HG03135 (cell line): ENCODE data around the gene ZNF710.

Source experiments
- ATAC-seq: cut with Tn5 transposase; IDR thresholded peaks from one replicate; pipeline ENCODE4 v1.9.1; 2021; ENCODE audit warnings: mild to moderate bottlenecking, moderate library complexity; ENCODE audit not compliant: unreplicated experiment

The ZNF710 gene

DNA sequence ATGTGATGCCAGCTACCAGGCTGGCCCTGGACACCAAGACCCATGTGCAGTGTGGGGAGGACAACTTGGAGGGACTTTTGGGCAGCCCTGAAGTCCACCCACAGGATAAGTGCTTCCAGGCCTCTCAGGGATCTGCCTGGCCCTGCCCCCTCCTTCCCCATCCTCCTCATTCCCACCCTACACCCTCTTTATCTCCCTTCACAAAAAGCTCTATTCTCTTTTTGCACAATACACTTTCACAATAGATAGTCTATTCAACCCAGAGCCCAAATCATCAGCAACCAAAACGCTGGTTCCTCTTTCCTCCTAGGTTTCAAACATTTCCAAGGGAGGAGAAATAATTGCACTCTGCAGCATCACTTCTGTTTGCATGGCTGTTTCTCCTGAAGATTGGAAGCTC, 7.8 kb upstream of the ZNF710 start:
- no peak for ATAC-seq

DNA sequence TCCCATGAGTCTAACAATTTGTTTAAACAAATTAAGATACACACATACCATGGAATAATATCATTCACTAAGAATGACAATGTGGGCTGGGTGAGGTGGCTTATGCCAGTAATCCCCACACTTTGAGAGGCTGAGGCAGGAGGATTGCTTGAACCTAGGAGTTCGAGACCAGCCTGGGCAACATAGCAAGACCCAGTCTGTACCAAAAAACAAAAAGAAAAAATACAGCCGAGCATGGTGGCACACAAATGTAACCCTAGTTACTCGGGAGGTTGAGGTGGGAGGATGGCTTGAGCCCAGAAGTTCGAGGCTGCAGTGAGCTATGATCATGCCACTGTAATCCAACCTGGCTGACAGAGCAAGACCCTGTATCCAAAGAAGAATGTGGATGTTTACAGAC, 4.0 kb upstream of the ZNF710 start:
- no peak for ATAC-seq

DNA sequence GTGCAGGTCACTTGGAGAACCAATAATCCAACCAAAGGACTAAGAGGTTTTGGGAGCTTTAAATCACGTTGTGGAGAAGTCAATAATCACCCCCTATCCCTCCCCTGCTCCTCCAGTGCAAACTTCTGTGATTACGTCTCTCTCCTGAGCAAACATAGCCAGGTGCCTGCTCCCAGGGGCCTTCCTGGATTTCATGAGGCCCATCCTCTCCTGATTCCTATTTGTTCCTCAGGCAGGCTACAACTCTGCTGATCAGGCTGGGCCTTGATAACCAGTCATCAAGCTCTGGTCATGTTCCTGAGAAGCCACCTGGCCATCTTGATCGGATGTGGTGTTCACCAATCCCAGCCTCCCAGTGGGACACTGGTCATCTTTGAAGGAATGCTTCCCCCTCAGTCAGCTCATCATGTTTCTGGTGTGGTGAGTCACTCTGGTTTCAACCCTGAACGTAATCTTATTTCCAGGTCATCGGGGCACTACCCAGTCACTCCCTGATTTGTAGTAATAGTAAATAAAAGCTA, 2.9 kb upstream of the ZNF710 start:
- ATAC-seq, result no peak

DNA sequence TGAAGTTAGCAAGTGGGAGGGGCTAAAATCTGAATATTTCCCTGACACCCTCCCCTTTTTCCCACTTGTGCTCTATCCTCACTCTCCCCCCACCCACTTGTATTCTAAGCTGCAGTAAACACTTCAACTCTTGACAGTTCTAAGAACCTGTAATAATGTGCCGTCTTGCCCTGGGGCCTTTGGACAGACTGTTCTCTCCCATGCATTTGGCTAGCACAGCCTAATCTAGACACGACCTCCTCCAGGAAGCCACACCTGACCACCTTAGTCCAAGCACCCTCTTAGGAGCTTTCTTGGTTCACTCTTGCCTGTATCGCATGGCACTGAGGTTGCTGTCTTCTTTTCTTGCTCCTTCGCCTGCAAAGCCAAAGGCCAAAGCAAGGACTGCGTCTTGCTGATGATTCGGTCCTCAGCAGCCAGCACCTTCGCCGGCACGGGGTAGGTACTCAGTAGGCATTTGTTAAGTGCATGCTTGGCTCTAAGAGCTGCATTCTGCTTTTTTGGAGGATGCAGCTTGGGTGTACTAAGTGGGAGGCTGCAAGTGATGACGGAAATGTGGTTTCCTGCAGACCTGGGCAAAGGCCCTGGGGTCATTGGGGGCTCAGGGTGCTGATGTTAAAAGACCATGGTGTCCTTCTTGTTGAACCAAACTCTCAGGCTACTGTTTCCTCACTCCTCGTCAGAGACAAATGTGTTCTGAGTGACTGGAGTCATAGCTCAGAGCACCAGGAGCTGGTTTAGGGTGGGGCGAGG, 2.0 kb upstream of the ZNF710 start:
- no peak for ATAC-seq

DNA sequence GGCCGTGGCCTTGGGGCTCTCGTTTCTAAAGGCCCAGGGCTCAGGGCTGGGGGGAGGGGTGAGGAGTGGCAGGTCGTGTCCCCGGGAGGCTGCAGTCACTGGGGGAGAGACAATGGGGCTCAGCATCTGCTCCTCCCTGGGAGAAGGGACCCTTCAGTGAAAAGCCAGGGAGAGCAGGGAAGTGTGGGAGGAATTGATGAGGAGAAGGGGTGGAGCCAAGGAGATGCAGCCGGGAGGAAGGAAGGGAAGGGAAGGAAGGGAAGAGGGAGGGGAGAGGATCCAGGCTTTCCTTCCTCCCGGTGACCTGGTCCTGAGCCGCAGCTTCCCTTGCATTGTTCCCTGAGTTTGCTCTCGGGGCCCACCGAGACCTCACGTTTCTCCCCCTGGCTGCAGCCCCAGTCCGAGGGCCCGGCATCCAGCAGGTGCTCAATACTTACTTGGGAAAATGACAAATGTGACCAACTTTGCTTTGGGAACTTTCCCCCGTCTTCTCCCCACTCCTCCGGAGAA, 1.4 kb upstream of the ZNF710 start:
- ATAC-seq, result no peak

DNA sequence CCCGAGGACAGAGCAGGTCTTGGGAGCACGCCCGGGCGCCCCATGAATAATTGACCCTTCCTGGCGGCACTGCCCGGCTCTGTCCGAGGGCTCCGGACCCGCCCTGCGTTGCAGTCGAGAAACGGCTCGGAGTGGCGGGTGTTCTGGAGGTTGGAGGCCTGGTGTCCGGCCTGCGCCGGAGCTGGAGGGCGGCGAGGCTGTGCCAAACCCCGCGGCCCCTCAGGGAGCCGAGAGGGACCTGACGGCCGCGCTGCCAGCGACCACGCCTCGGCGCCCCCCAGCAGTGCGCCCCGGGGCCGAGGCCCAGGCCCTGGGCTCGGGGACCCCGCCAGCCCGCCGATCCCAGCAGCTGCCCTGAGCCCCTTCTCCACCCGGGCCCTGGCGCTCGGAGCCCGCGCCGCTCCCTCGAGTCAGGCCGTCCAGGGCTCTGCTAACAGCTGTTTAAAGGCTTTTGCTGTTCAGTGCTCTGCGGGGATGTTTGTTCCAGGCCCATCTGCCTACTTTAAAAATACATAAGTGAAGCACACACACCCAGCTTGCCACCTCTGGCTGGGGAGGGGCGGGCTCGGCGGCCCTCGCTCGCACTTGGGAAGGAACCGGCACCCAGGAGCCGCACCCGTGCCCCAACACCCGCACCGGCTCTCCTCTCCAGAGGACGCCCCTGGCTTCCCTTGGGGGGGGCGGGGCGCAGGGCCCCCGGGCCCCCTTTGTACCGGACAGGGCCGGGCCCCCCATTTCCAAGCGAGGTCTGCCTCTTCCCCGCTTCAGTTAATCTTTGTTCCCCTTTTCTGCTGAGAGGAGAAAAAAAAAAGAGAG, 730 bp upstream of the ZNF710 start:
- ATAC-seq, result no peak

DNA sequence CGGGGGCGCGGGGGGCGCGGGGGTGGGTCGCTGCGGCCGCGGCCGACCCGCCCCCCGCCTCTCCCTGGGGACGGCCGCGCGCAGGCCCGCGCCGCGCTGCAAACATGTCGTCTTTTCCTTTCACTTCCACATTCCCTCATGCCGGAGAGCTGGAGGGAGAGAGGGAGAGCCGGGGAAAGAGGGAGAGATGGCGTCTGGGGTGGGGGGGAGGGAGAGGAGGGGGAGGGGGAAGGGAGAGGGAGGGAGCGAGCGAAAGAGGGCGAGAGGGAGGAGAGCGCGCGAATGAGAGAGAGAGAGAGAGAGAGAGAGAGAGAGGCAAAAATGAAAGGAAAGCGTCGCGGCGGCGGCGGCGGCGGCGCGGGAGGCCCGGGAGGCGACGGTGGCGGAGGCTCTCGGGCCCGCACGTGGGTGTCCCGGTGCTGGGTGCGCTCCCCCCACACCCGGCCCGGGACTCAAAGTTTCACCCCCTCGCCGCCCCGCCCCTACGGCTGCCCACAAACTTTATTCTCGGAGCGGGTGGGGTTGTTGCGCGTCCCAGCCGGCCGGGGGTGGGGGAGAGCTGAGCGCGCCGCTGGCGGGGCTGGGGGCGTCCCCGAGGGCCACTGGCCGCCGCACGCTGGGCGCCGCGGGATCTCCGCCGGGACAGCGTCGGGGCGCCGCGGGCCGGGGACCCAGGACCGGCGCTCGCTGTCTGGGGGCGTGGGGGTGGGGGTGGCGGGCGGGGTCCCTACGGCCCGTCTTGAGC, 731 bp downstream of the ZNF710 start:
- no peak for ATAC-seq

DNA sequence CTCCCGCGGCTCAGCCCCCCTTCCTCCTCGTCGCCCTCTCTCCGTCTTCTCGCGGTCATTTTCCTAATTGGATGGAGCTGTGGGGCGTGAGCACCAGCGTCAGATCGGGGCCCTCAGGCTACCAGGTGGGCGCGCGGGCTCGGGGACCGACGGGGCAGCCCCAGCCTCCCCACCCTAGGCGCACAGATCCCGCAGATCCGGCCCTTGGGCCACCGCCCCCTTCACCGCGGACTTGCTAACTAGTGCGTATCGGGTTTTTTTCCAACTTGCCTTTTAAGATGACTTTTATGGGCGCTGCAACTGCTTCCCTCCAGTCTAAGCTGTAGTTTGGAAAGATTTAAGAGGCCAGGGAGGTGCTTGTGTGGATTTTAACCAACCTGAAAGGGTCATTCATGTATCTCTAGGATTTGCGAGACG, 1.3 kb downstream of the ZNF710 start:
- no peak for ATAC-seq

DNA sequence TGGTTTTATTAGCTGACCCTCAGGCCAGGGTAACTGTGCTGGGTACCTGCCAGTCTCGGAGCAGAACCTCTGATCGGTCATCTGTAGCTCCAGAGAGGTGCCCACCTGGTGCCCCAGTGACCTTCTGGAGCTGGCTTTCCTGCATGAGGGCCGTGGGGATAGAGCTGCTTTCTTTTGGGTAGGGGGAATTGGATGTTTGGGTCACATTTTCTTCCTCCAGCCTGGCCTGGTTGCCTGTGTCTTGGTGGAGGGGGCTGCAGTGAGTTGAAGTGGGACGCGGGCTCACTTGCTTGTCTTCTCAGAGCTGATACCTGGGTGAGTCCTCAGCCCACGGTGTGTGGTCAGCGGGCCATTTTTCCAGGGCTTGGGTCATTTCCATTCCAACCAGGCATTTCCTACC, 2.6 kb downstream of the ZNF710 start:
- ATAC-seq, result no peak

DNA sequence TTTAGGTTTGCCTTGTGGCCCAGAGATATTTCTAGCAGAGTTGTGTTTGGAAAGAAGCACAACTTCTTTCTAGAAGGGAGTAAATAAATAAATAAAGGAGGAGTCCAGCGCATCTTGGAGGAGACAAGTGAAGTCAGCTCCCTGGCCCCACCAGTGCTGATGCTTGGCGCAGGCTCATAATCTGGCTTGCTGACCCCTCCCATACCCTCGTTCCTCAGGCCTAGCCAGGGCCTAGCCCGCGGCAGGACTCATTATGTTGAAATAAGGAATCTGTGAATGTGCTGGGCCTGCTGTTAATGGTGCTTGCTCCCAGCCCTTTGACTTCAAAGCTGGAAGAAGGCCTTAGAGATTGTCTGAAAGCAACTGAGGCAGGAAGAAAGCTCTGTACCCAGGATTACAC, 3.1 kb downstream of the ZNF710 start:
- ATAC-seq, result no peak

DNA sequence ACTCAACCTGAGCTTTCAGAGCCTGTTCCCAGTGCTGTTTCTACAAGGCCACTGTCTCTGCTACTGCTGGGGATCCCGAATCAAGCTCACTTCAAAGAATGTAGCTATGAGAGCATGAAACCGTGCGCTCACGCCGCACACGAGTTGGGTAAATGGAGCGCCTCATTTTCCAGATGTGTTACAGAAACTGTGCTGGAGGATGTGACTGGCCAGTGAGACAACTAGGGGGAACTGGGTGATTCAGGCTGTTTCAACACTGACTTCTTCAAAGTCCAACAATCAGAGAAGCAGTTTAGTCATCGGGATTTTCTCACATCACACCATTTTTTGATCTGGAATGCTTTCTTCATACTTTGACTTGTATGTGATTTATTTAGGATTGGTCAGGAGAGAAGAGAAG, 3.5 kb downstream of the ZNF710 start:
- ATAC-seq, result no peak

DNA sequence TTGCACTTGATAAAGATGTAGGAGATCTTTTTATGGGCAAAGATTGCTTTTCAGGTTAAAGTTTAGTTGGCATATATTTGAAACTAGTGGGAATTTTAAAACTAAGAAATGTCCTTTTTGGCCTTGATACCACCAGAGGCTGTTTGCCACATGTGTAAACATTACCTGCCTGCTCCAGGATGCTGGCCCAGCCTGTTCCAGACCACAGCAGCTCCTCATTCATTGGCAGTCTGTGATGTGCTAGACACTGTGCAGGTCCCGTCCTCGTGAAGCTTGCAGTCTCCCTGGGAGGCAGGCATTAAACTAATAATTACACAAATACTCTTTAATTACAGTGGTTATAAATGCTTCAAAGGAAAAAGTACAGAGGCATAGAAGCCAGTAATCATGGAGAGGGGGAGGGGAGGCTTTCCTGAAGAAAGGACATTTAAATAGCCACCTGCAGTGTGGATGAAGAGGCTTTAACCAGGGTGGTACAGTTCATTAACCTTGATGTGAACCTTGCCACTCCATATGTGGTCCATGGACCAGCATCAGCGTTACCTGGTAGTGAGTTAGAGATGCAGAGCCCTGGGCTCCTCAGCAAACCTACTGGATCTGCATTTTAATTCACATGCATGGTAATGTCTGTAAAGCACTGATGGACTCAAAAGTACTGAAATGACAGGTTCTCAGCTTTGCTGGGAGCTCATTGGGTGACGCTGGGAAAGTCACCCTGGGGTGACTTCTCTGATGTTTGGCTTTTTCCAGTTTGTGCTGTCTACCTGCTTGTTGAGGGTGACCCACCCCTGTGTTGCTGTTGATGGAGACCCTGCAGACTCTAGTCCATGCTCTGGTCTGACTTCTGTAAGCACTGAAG, 5.3 kb downstream of the ZNF710 start:
- no peak for ATAC-seq

DNA sequence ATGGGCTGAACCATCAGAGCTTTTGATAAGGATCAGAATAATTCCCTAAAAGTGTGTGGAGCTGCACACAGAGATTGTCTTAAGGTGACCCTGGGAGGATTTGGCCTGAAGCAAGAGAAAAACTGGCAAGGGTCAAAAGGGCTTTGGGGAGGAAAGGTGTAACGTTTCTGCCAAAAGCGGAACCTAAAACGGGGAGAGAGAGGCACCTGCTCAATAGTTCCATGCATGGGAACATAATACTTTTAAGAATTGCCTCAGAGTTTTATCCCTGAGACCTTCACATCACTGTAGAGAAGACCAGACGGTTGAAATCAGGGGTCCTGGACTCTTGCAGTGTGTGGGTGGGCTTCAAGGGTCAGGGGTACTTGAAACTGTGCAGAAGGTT, 5.9 kb downstream of the ZNF710 start:
- no peak for ATAC-seq

DNA sequence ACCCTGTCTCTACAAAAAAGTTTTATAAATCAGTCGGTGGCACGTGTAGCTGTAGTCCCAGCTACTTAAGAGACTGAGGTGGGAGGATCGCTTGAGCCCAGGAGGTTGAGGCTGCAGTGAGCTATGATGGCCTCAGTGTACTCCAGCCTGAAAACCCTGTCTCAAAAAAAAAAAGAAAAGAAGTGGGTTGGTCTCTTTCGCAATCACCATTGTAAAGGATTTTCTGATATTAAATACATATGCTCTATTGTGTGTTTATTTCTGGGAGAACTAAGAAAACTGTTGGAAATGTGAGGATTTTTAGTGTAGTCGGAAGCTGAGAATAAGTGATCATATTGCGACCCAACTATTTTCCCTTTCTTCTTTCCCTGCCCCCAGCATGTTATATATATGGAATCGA, 7.5 kb downstream of the ZNF710 start:
- ATAC-seq, result no peak

DNA sequence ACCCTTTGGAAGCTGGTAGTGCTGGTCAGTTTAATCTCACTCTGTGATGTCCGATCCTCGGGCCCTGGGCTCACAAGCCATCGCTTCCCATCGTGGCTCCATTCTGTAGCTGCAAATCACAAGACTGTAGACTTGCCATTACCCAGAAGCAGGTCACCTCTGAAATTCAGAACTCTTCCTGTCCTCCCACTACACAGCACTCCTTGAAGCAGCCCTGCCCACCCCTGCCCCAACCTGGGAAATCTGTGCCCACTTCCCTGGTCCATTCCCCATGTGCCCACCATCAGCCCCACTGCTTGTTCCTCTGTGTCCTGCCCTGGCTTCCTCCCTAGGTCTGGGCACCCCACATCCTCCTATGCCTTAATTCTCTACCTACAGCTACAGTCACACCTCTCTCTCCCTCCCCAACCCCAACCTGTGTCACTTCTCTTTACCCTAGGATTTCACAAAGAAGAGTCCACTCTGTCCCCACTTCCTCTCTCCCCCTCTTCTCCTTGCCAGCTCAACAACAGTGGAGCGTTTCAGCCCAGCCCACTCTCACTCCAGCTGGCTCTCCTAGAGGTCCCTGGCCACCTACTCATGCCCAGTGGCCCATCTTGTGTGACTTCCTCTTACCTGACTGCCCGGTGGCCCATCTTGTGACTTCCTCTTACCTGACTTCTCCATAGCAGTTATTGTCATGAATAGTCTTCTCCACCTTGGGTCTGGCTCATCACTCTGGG, 8.3 kb downstream of the ZNF710 start:
- no peak for ATAC-seq

DNA sequence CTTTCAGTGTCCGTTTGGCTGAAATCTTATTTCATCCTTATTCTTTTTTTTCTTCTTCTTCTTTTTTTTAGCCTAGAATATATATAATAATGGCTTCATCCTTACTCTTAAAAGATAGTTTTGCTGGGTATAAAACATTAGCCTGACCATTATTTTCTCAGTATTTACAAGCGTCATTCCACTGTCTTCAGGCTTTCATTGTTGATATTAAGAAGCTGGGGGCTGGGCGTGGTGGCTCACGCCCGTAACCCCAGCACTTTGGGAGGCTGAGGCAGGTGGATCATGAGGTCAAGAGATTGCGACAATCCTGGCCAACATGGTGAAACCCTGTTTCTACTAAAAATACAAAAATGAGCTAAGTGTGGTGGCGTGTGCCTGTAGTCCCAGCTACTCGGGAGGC, 10.6 kb downstream of the ZNF710 start:
- no peak for ATAC-seq

DNA sequence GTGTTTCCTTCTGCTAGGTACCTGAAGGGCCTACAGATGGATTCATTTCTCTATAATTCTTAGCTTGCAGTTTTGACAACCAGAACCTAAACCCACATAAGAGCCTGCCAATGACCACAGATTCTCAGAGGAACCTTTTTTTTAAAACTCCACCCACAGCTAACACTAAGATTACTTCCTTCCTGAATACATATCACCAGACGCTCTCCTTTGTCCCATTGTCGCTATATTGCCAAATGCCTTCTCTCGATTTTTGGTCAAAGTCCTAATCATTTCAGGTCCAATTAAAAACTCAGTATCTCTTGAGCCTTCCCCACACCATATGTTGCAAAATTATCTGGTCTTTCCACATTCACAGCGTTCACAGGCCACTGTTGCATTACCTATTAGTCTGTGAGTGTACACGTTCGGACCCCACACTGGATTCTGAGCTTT, 12.4 kb downstream of the ZNF710 start:
- no peak for ATAC-seq

DNA sequence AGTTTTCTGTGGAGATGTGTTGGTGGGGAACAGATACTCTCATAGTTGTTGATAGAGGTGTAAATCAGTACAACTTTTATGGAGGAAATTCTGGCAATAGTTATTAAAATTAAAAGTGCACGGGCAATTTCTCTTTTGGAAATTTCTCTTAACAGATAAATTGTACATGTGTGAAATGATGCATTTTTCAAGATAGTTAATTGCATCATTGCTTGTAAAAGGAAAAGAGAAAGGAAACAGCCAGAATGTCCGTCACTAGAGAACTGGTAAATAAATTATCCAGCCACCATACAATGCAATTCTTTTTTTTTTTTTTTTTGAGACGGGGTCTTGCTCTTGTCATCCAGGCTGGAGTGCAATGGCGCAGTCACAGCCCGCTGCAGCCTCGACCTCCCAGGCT, 14.2 kb downstream of the ZNF710 start:
- no peak for ATAC-seq

DNA sequence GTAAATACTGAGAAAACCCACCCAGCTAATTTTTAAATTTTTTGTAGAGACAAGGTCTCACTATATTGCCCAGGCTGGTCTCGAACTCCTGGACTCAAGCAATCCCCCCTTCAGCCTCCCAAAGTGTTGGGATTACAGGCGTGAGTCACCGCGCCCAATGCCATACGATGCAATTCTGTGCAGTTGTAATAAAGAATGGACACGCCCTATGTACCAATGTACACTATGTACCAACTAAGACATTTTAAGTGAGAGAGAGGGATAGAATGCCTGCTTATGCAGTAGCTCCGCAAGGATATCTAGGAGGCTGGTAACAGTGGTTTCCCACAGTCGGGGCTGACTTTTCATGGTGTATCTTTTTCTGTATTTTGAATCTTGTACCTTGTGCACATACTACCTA, 14.6 kb downstream of the ZNF710 start:
- ATAC-seq, result no peak

DNA sequence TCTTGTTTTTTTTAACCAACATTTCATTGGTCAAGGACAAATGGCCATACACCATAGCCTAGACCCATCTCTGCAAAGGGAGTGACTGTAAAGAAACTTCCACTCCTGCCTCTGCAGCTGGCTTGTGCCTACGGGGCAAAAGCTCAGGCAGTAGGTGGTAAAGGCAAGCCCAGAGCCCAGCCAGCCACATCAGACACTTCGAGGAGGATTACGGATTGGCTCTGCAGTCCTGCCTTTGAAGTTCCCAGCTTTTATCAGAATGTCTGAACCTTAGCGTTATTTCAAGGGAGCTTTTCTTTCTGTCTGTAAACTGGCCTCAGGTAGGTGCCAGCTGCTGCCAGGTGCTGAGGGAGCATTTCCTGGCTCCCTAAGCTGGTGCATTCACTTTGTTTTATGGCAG, 15.6 kb downstream of the ZNF710 start:
- no peak for ATAC-seq
